IMR-90 (cell line): ENCODE measurements around the gene ANO7. TPM values are rescaled to one million over a fixed set of nuclear protein-coding genes. Genes with fewer than 3 reads are reported as not detected.

Experiments
- ATAC-seq: fragments of 200-7000 bp; cut with Tn5 transposase; 2 replicates; pipeline ENCODE4 v1.9.1; 2020; ENCODE audit warnings: low read depth, mild to moderate bottlenecking, moderate library complexity
- BruUV-seq: library from RNA; stranded (reverse); fragments of 400-500 nt; replicated peaks from 2 replicates; lab custom pipeline; 2021; lab: Mats Ljungman, UMichigan
- CTCF ChIA-PET: fragments of 300-600 bp; formaldehyde crosslinking; extraction: SDS; loops from one replicate; lab custom pipeline; 2021; ENCODE audit warnings: antibody characterized with exemption; lab: Yijun Ruan, JAX
- POLR2A ChIA-PET: fragments of 300-600 bp; sonication (Branson Sonifier 250); formaldehyde crosslinking; loops from one replicate; lab custom pipeline; 2022; ENCODE audit warnings: antibody characterized with exemption; ENCODE audit not compliant: unreplicated experiment; lab: Charles Lee
- DNase-seq: peaks from one replicate; pipeline ENCODE4 v3.0.0; 2013
- H2AFZ ChIP-seq: replicated peaks from 2 replicates; pipeline ENCODE3; 2013; ENCODE audit warnings: low read length, mild to moderate bottlenecking; ENCODE audit not compliant: poor library complexity
- H2AK5ac ChIP-seq: 2 replicates; pipeline ENCODE4 v1.6.1; 2013; ENCODE audit warnings: low read depth, low read length, inconsistent platforms
- H2AK9ac ChIP-seq: replicated peaks from 2 replicates; pipeline ENCODE3; 2013; ENCODE audit warnings: mild to moderate bottlenecking, low read depth, low read length, moderate library complexity; ENCODE audit not compliant: poor library complexity
- H2BK120ac ChIP-seq: 2 replicates; pipeline ENCODE4 v1.6.1; 2013; ENCODE audit warnings: low read depth, low read length, inconsistent platforms
- H2BK15ac ChIP-seq: 3 replicates; pipeline ENCODE4 v1.6.1; 2013; ENCODE audit warnings: low read depth, low read length, inconsistent platforms
- H2BK20ac ChIP-seq: 2 replicates; pipeline ENCODE4 v1.6.1; 2013; ENCODE audit warnings: low read depth, mild to moderate bottlenecking, inconsistent platforms, low read length, moderate library complexity
- H2BK5ac ChIP-seq: 2 replicates; pipeline ENCODE4 v1.6.1; 2013; ENCODE audit warnings: mild to moderate bottlenecking, low read depth, low read length, inconsistent platforms; ENCODE audit not compliant: poor library complexity, severe bottlenecking
- H3K14ac ChIP-seq: replicated peaks from 2 replicates; pipeline ENCODE4 v1.6.1; 2013; ENCODE audit warnings: low read depth, low read length, inconsistent platforms
- H3K18ac ChIP-seq: 2 replicates; pipeline ENCODE4 v1.6.1; 2013; ENCODE audit warnings: low read depth, low read length, control low read depth
- H3K23ac ChIP-seq: 2 replicates; pipeline ENCODE4 v1.6.1; 2013; ENCODE audit warnings: low read depth, low read length, inconsistent platforms
- H3K27ac ChIP-seq: 2 replicates; pipeline ENCODE4 v1.5.1; 2013; ENCODE audit warnings: mild to moderate bottlenecking, control low read depth, low read length; ENCODE audit not compliant: insufficient read depth
- H3K27me3 ChIP-seq: 2 replicates; pipeline ENCODE4 v1.6.1; 2013; ENCODE audit warnings: low read length; ENCODE audit not compliant: control insufficient read depth, insufficient read depth
- H3K36me3 ChIP-seq: 2 replicates; pipeline ENCODE4 v1.6.1; 2013; ENCODE audit warnings: low read length, mixed read lengths; ENCODE audit not compliant: control insufficient read depth, insufficient read depth
- H3K4ac ChIP-seq: 2 replicates; pipeline ENCODE4 v1.6.1; 2013; ENCODE audit warnings: low read depth, low read length, inconsistent platforms
- H3K4me1 ChIP-seq: 2 replicates; pipeline ENCODE4 v1.6.1; 2013; ENCODE audit warnings: low read length, mixed read lengths; ENCODE audit not compliant: control insufficient read depth, insufficient read depth
- H3K4me2 ChIP-seq: 2 replicates; pipeline ENCODE4 v1.6.1; 2013; ENCODE audit warnings: low read depth, mild to moderate bottlenecking, control low read depth, low read length, moderate library complexity
- H3K4me3 ChIP-seq: 2 replicates; pipeline ENCODE4 v1.5.1; 2013; ENCODE audit warnings: low read depth, mild to moderate bottlenecking, control low read depth, low read length, moderate library complexity; ENCODE audit not compliant: insufficient read depth
- H3K56ac ChIP-seq: 2 replicates; pipeline ENCODE4 v1.6.1; 2013; ENCODE audit warnings: low read length, inconsistent platforms; ENCODE audit not compliant: insufficient read depth; ENCODE audit errors: extremely low read depth
- H3K79me1 ChIP-seq, 2 experiments: 2 replicates each; pipeline ENCODE4 v1.6.1; 2013; ENCODE audit warnings: low read length in 2 of 2, inconsistent platforms in 1 of 2, low read depth in 1 of 2
- H3K9ac ChIP-seq: 2 replicates; pipeline ENCODE4 v1.6.1; 2013; ENCODE audit warnings: low read depth, low read length, control low read depth
- H3K9me1 ChIP-seq: 2 replicates; pipeline ENCODE4 v1.6.1; 2013; ENCODE audit warnings: low read length, inconsistent platforms; ENCODE audit not compliant: insufficient read depth
- H3K9me3 ChIP-seq: 2 replicates; pipeline ENCODE4 v1.6.1; 2013; ENCODE audit warnings: low read length; ENCODE audit not compliant: control insufficient read depth, insufficient read depth
- H4K20me1 ChIP-seq: 2 replicates; pipeline ENCODE4 v1.6.1; 2013; ENCODE audit warnings: low read length, inconsistent platforms; ENCODE audit not compliant: insufficient read depth
- H4K5ac ChIP-seq: 2 replicates; pipeline ENCODE4 v1.6.1; 2013; ENCODE audit warnings: mild to moderate bottlenecking, low read depth, low read length, control low read depth
- H4K8ac ChIP-seq, 2 experiments: 2 replicates each; pipeline ENCODE4 v1.6.1; 2013; ENCODE audit warnings: low read depth in 2 of 2, low read length in 2 of 2, control low read depth in 1 of 2, inconsistent platforms in 1 of 2
- H4K91ac ChIP-seq: 2 replicates; pipeline ENCODE4 v1.6.1; 2013; ENCODE audit warnings: low read depth, low read length, inconsistent platforms; ENCODE audit not compliant: insufficient read depth
- CEBPB ChIP-seq: IDR thresholded peaks from 2 replicates; pipeline ENCODE4 v1.6.1; 2012; ENCODE audit warnings: low read depth, low read length, improper control_type of control experiment
- MAFK ChIP-seq: IDR thresholded peaks from 2 replicates; pipeline ENCODE4 v1.6.1; 2012; ENCODE audit warnings: low read depth, low read length, improper control_type of control experiment
- MXI1 ChIP-seq: IDR thresholded peaks from 2 replicates; pipeline ENCODE4 v1.6.1; 2012; ENCODE audit warnings: low read depth, mild to moderate bottlenecking, low read length, moderate library complexity, borderline replicate concordance
- NFE2L2 ChIP-seq: fragments of 150-350 bp; IDR thresholded peaks from 2 replicates; pipeline ENCODE4 v1.6.1; 2016; ENCODE audit warnings: low read depth, mild to moderate bottlenecking, low read length
- SMC3 ChIP-seq: fragments of 150-350 bp; IDR thresholded peaks from 2 replicates; pipeline ENCODE4 v1.6.1; 2016; ENCODE audit warnings: low read depth, mild to moderate bottlenecking, antibody characterized with exemption, low read length, moderate library complexity
- WGBS, 2 experiments: methylation state at CpG; one replicate each; pipeline versions ENCODE4 v1.1.5 to v1.1.7; 2013; ENCODE audit warnings: missing lambda C conversion rate in 2 of 2; ENCODE audit not compliant: insufficient read length in 1 of 2; ENCODE audit errors: extremely low coverage in 2 of 2; 5-methylcytosine and 5-hydroxymethylcytosine counted together
- dilution Hi-C: fragments of 300-500 bp; cut with HindIII; formaldehyde crosslinking; loops from one replicate; pipeline ENCODE4 v1.14.3; 2018; ENCODE audit warnings: low sequenced_read_pairs; ENCODE audit not compliant: unreplicated experiment
- in situ Hi-C: fragments of 300-500 bp; cut with MboI; formaldehyde crosslinking; loops from 3 replicates; pipeline ENCODE4 v1.14.3; 2019; ENCODE audit warnings: low sequenced_read_pairs, inconsistent platforms, mixed read lengths
- intact Hi-C: fragments of 100-400 bp; cut with micrococcal nuclease; formaldehyde crosslinking; loops from 2 replicates; pipeline ENCODE4 v1.10.0; 2022
- polyA plus RNA-seq, 3 experiments: library from polyadenylated mRNA; depleted of rRNA; stranded (reverse); fragments of >200 nt; gene quantifications; 2 replicates each; pipeline ENCODE4 v1.2.3, GENCODE V29; 2012; ENCODE audit warnings: low replicate concordance in 1 of 3
- total RNA-seq: library from RNA; depleted of rRNA; stranded (reverse); fragments of >200 nt; gene quantifications from 2 replicates; pipeline ENCODE4 v1.2.3, GENCODE V29; 2012
- TF ChIP-seq, protein P1 (sequence below): conservative IDR thresholded peaks from 2 replicates; pipeline ENCODE4 v1.5.1; 2012; ENCODE audit warnings: mild to moderate bottlenecking, low read depth, low read length, improper control_type of control experiment

The ANO7 gene
- total and polyA plus RNA-seq, 2 of the 4 experiments (the other 2 are of a cell fraction): 0.36 to 3.4 TPM

DNA sequence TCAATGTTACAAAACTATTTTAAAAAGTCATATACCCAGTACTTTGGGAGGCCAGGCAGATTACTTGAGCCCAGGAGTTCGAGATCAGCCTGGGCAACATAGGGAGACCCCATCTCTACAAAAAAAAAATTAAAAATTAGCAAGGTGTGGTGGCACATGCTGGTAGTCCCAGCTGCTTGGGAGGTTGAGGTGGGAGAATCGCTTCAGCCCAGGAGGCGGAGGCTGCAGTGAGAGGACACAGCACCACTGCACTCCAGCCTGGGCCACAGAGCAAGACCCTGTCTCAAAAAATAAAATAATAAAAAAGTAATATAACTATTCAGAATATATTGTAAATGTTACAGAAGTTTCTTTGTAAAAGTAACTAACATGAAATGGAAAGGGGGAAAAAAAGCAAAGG lies 41.1 kb upstream of the ANO7 start:
- no peak overlapping the region for H2BK15ac ChIP-seq
- no peak overlapping the region for H4K5ac ChIP-seq
- H2BK120ac ChIP-seq: no peak overlapping the region
- H3K23ac ChIP-seq: no peak overlapping the region
- no peaks in the 10 kb centered on the region for H3K9me3 ChIP-seq
- no peak overlapping the region for H3K18ac ChIP-seq
- peaks cover 11% of the 10 kb centered on the region for H4K20me1 ChIP-seq
- ATAC-seq (no peak), DNase-seq (no peak)
- H3K4me2 ChIP-seq: no peak overlapping the region
- no peak overlapping the region for H2BK20ac ChIP-seq
- no peak overlapping the region for H3K27ac ChIP-seq
- no peak overlapping the region for H2AK9ac ChIP-seq
- H4K8ac ChIP-seq: no peak overlapping the region
- no peak overlapping the region for H3K9ac ChIP-seq
- WGBS, 2 experiments: no CpG with 5 or more reads among the region's 3 CpGs
- H3K14ac ChIP-seq: no peak overlapping the region
- H2AFZ ChIP-seq: no peak overlapping the region
- H3K4me3 ChIP-seq: no peak overlapping the region
- dilution Hi-C loops (no loop called here), in situ Hi-C loops (no loop called here), intact Hi-C loops (no loop called here)
- ChIA-PET CTCF (no interaction called here), POLR2A (no interaction called here)
- H2AK5ac ChIP-seq: no peak overlapping the region
- H3K79me1 ChIP-seq: peaks cover 18 to 27% of the 10 kb centered on the region in 2 experiments
- peaks cover 7% of the 10 kb centered on the region; the same call in 1 of the 2 replicates for H3K4me1 ChIP-seq
- H3K4ac ChIP-seq: no peak overlapping the region
- no peaks in the 10 kb centered on the region for H3K36me3 ChIP-seq
- H4K91ac ChIP-seq: no peak overlapping the region
- no TSS peak for BruUV-seq
- H3K9me1 ChIP-seq: peaks cover 13% of the 10 kb centered on the region
- H3K27me3 ChIP-seq: no peaks in the 10 kb centered on the region
- no peak overlapping the region for H2BK5ac ChIP-seq
- TF ChIP-seq SMC3: no peak
- TF ChIP-seq, protein P1, sequence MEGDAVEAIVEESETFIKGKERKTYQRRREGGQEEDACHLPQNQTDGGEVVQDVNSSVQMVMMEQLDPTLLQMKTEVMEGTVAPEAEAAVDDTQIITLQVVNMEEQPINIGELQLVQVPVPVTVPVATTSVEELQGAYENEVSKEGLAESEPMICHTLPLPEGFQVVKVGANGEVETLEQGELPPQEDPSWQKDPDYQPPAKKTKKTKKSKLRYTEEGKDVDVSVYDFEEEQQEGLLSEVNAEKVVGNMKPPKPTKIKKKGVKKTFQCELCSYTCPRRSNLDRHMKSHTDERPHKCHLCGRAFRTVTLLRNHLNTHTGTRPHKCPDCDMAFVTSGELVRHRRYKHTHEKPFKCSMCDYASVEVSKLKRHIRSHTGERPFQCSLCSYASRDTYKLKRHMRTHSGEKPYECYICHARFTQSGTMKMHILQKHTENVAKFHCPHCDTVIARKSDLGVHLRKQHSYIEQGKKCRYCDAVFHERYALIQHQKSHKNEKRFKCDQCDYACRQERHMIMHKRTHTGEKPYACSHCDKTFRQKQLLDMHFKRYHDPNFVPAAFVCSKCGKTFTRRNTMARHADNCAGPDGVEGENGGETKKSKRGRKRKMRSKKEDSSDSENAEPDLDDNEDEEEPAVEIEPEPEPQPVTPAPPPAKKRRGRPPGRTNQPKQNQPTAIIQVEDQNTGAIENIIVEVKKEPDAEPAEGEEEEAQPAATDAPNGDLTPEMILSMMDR: no peak
- TF ChIP-seq CEBPB: no peak
- no peak for TF ChIP-seq MXI1
- TF ChIP-seq NFE2L2: no peak
- no peak for TF ChIP-seq MAFK
- no peak overlapping the region for H3K56ac ChIP-seq
